CD4-positive, alpha-beta memory T cell (primary cell): ENCODE measurements around the gene RASA3. TPM values are rescaled to one million over a fixed set of nuclear protein-coding genes. Genes with fewer than 3 reads are reported as not detected.

Experiments used
- CTCF ChIA-PET: fragments of 350-600 bp; sonication (Branson Sonifier 250); formaldehyde crosslinking; loops from one replicate; lab custom pipeline; 2021; ENCODE audit warnings: inconsistent platforms; ENCODE audit not compliant: partially characterized antibody; lab: Charles Lee
- POLR2A ChIA-PET: fragments of 350-600 bp; sonication (Branson Sonifier 250); formaldehyde crosslinking; loops from one replicate; lab custom pipeline; 2021; ENCODE audit not compliant: partially characterized antibody; lab: Charles Lee
- DNase-seq, 5 donors: peaks; one replicate each; pipeline versions ENCODE4 v3.0.0 to v3.0.0-alpha.2; 2020 to 2022; ENCODE audit warnings: mixed read lengths in 1 of 5
- H3K27ac ChIP-seq: one replicate; pipeline ENCODE4 v1.7.0; 2013; ENCODE audit warnings: low read depth, low read length
- H3K27me3 ChIP-seq: 2 replicates; pipeline ENCODE4 v1.7.0; 2013; ENCODE audit warnings: mild to moderate bottlenecking, low read length, moderate library complexity; ENCODE audit not compliant: insufficient read depth
- H3K36me3 ChIP-seq: 2 replicates; pipeline ENCODE4 v1.7.0; 2013; ENCODE audit warnings: mild to moderate bottlenecking, low read length, moderate library complexity; ENCODE audit not compliant: insufficient read depth
- H3K4me1 ChIP-seq: 2 replicates; pipeline ENCODE4 v1.7.0; 2013; ENCODE audit warnings: mild to moderate bottlenecking, low read length, moderate library complexity; ENCODE audit not compliant: insufficient read depth
- H3K4me3 ChIP-seq, 2 donors: one replicate each; pipeline ENCODE4 v1.7.0; 2013; ENCODE audit warnings: low read length in 2 of 2, mild to moderate bottlenecking in 1 of 2
- H3K9me3 ChIP-seq, 2 donors: one replicate each; pipeline ENCODE4 v1.7.0; 2013; ENCODE audit warnings: low read length in 2 of 2, control low read depth in 1 of 2; ENCODE audit not compliant: control insufficient read depth in 1 of 2
- H3K27ac Mint-ChIP-seq, 7 donors: one replicate each; pipeline ENCODE4 v1.8.0; 2020 to 2021; ENCODE audit warnings: mixed read lengths in 7 of 7, mild to moderate bottlenecking in 6 of 7, inconsistent platforms in 3 of 7, moderate library complexity in 3 of 7
- H3K27me3 Mint-ChIP-seq, 2 donors: one replicate each; pipeline ENCODE4 v1.8.0; 2020 to 2021; ENCODE audit warnings: mixed read lengths in 2 of 2
- H3K36me3 Mint-ChIP-seq, 2 donors: one replicate each; pipeline ENCODE4 v1.8.0; 2020 to 2021; ENCODE audit warnings: mixed read lengths in 2 of 2, inconsistent platforms in 1 of 2, mild to moderate bottlenecking in 1 of 2
- H3K4me1 Mint-ChIP-seq, 4 donors: one replicate each; pipeline ENCODE4 v1.8.0; 2020 to 2021; ENCODE audit warnings: mixed read lengths in 4 of 4, mild to moderate bottlenecking in 1 of 4
- H3K4me3 Mint-ChIP-seq, 8 donors: one replicate each; pipeline ENCODE4 v1.8.0; 2020 to 2021; ENCODE audit warnings: mixed read lengths in 8 of 8, mild to moderate bottlenecking in 7 of 8, moderate library complexity in 6 of 8, inconsistent platforms in 3 of 8
- H3K9me3 Mint-ChIP-seq, 8 donors: one replicate each; pipeline ENCODE4 v1.8.0; 2020 to 2021; ENCODE audit warnings: mixed read lengths in 8 of 8, mild to moderate bottlenecking in 5 of 8, inconsistent platforms in 3 of 8, moderate library complexity in 1 of 8
- intact Hi-C: fragments of 100-400 bp; cut with micrococcal nuclease; formaldehyde crosslinking; loops from one replicate; pipeline ENCODE4 v1.15.1; 2023
- polyA plus RNA-seq, 2 donors: library from polyadenylated mRNA; unstranded; fragments of 300-500 nt; fragmentation: Illumina TruSeq; gene quantifications; one replicate each; pipeline ENCODE4 v1.2.3, GENCODE V29; 2021
- total RNA-seq, 2 experiments: library from RNA; stranded (reverse); gene quantifications; one replicate each; pipeline ENCODE4 v1.2.3, GENCODE V29; 2021

Gene RASA3
- total and polyA plus RNA-seq, 4 experiments from 2014 or later, result 65.5 to 174 (median 156) TPM

DNA sequence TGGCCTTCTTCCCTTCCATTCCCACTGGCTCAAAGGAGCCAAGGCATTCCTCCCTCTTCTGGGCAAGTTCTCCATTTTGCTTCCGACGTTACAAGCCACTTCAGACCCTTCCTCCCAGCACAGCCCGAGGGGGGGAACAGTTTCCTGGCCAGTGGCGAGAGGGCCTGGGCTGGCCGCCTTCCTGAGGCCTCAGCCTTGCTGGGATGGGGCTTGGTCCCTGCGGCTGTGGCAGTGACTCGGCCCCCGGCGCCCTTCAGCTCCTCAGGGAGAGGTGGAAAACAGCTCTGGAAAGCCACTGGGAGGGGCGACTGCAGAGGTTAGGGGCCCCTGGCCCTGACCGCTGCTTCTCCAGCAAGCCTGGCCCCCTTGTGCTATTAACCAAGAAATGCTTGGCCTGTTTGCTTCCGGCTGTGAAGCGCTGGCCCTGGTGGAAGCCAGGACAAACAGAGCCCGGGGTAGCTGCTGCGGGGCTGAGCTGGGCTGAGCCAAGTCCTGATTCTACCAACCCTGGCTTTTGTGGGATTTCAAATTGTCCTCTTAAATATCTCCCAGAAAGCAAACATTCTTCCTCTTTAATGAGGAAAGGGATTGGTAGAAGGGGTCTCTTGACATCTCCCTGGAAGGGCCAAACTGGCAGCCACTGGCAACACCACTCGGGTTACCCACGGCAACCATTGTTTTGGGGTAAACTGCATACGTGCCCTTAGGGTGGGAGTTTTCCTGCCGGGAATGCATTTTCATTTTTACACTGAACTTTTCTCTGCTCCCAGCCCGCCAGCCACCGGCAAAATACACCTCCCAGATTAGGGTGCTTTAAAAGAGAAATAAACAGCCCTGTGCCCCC is 197.2 kb downstream of the RASA3 start:
- peaks cover 10% of the 10 kb centered on the region for H3K4me1 ChIP-seq
- H3K27me3 Mint-ChIP-seq, result peaks cover 0 to 6% of the 10 kb centered on the region in 2 donors
- peak in 1 of 5 donors; percentile 22 for DNase-seq
- peaks cover 2 to 8% (median 7%) of the 10 kb centered on the region in 4 donors for H3K4me1 Mint-ChIP-seq
- no peak overlapping the region for H3K4me3 ChIP-seq
- no peaks in the 10 kb centered on the region for H3K36me3 Mint-ChIP-seq
- peaks cover 0 to 15% (median 3%) of the 10 kb centered on the region in 8 donors for H3K9me3 Mint-ChIP-seq
- no peaks in the 10 kb centered on the region for H3K27me3 ChIP-seq
- peak overlapping the region in 1 of 7 donors; percentile 47 for H3K27ac Mint-ChIP-seq
- H3K9me3 ChIP-seq, result no peaks in the 10 kb centered on the region
- H3K36me3 ChIP-seq, result no peaks in the 10 kb centered on the region
- POLR2A ChIA-PET, result no interaction called here
- intact Hi-C loops, result no loop called here
- H3K4me3 Mint-ChIP-seq, result no peak overlapping the region
- H3K27ac ChIP-seq, result no peak overlapping the region
- CTCF ChIA-PET, result no interaction called here

DNA sequence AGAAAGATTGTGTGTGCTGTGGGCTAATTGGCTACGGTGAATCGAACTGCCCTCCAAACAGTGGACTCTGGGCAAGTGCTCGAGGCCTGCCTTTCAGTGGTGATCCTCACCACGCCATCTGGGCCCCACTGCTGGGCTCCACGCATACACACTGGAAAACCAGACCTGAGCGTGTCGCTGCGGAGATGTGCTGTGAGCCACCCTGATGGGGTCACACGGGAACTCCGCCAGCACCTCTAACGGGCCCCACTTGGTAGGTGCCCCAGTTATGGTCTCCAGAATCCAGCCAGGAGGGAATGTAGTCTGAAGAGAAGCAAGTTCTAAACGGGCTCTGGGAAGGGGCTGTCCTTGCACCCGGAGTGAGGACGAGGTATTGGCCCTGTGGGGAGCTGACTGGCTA is 197.8 kb downstream of the RASA3 start:
- intact Hi-C loops, result no loop called here
- peaks cover 0 to 15% (median 3%) of the 10 kb centered on the region in 8 donors for H3K9me3 Mint-ChIP-seq
- Histone ChIP-seq H3K36me3 (no peaks in the 10 kb centered on the region), H3K27me3 (no peaks in the 10 kb centered on the region), H3K9me3 (no peaks in the 10 kb centered on the region), H3K4me3 (no peak overlapping the region), H3K4me1 (peaks cover 10% of the 10 kb centered on the region), H3K27ac (no peak overlapping the region)
- H3K4me3 Mint-ChIP-seq, result no peak overlapping the region
- no peak overlapping the region for H3K27ac Mint-ChIP-seq
- DNase-seq, result peak in 1 of 5 donors; percentile 33
- ChIA-PET POLR2A (no interaction called here), CTCF (no interaction called here)
- H3K4me1 Mint-ChIP-seq, result peaks cover 2 to 8% (median 7%) of the 10 kb centered on the region in 4 donors
- H3K36me3 Mint-ChIP-seq, result no peaks in the 10 kb centered on the region
- H3K27me3 Mint-ChIP-seq, result peaks cover 0 to 6% of the 10 kb centered on the region in 2 donors

DNA sequence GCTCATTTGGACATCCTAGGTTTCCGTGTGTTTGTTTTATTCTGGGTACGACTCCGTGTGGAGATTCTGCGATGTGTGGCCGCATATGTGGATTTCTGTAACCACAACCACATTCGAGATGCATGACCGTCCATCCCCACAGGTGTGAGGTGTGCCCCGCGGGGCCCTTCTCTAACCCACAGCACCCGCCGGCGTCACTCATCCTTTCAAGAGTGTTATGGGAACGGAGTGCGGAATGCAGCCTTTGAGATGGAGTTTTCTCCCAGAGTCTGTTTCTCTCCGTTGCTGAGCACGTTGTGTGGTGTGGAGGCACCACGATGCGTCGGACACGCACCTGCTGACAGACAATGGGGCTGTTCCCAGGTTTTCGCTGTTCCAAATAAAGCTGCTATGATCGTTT is 198.5 kb downstream of the RASA3 start:
- no peaks in the 10 kb centered on the region for H3K36me3 ChIP-seq
- H3K4me3 ChIP-seq, result no peak overlapping the region
- peaks cover 10% of the 10 kb centered on the region for H3K4me1 ChIP-seq
- CTCF ChIA-PET, result no interaction called here
- no peak overlapping the region for H3K27ac ChIP-seq
- Mint-ChIP-seq H3K9me3 (peaks cover 0 to 15% (median 3%) of the 10 kb centered on the region in 8 donors), H3K27me3 (peaks cover 0 to 8% of the 10 kb centered on the region in 2 donors), H3K27ac (peak overlapping the region in 1 of 7 donors; percentile 25), H3K4me1 (peaks cover 2 to 8% (median 7%) of the 10 kb centered on the region in 4 donors), H3K4me3 (no peak overlapping the region), H3K36me3 (no peaks in the 10 kb centered on the region)
- POLR2A ChIA-PET, result no interaction called here
- no peak for DNase-seq
- intact Hi-C loops, result no loop called here
- H3K9me3 ChIP-seq, result no peaks in the 10 kb centered on the region
- H3K27me3 ChIP-seq, result no peaks in the 10 kb centered on the region

DNA sequence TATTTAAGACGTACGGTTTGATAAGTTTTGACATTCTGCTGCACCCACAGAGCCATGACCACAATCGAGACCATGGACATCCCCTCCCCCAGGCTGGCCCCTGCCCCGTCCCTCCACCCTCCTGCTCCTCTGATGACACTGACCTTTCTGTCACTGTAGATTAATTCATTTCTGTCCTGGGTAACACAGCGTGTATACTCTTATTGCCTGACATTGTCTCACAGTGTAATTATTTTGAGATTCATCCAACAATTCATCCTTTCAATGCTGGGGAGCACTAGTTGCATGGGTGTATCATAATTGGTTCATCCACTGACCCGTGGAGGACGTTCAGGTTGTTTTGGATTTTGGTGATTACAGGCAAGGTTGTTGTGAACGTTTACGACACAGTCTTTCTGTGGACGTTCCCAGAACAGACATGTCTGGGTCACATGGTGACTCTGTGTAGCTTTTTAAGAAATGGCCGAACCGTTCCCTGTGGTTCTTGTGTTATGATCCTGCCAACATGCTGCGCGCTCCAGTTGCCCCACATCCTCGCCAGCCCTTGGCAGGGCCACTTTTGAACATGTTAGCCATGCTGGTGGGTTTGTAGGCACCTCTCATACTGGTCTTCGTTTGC is 200.5 kb downstream of the RASA3 start:
- ChIA-PET CTCF (no interaction called here), POLR2A (interaction anchor here (1.1 kb wide), 1 partner anchor 8 kb away, joined by 4 read pairs; no protein-coding TSS in a partner anchor)
- Mint-ChIP-seq H3K27ac (no peak overlapping the region), H3K36me3 (no peaks in the 10 kb centered on the region), H3K4me1 (peaks cover 2 to 8% (median 7%) of the 10 kb centered on the region in 4 donors), H3K27me3 (peaks cover 0 to 8% of the 10 kb centered on the region in 2 donors), H3K9me3 (peaks cover 0 to 15% (median 3%) of the 10 kb centered on the region in 8 donors), H3K4me3 (peak overlapping the region in 1 of 8 donors; percentile 32)
- no peak overlapping the region for H3K27ac ChIP-seq
- H3K4me1 ChIP-seq, result peaks cover 10% of the 10 kb centered on the region
- intact Hi-C loops, result no loop called here
- no peaks in the 10 kb centered on the region for H3K27me3 ChIP-seq
- no peaks in the 10 kb centered on the region for H3K36me3 ChIP-seq
- H3K9me3 ChIP-seq, result no peaks in the 10 kb centered on the region
- DNase-seq, result no peak
- no peak overlapping the region for H3K4me3 ChIP-seq

DNA sequence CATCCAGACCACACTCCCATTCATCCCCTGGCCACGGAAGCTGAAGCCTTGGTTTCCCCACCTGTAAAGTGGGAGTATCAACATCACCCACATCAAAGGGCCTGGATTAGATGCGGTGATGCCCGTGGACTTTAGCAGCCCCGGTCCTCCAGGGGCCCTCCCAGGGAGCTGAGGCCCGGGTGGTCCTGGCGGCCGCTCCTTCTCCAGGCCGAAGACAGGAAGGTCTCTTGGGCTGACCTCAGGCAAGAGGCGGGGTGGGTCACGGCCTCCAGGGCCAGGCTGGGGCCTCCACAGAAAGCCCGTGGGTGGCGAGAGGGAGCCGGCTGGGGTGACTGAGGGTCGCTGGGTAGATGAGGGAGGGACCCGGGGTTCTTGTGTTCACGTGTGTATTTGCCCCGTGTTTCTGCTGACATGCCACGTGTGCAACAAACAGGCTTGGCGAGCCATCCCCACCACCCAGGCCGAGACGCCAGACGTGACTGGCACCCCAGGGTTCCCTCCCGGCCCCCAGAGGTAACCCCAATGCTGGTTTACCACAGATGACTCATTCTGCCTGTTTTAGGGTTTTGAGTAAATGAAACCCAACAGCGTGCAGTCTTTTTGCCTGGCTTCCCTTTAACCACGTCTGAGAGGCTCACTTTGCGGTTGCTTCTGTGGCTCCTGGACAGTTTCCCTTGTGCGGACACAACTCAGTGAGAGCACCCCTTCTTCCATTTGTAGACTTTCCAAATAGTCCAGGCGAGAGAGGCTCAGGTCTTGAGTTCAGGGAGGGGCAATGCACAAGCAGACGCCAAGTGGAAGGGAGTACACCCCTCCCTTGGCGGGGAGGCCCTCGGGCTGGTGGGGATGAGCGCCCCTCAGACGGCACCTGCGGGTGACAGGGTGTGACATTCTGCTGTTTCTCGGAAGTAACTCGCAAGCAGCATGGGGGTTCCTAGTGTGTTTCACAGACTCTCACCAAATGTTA is 201.5 kb downstream of the RASA3 start:
- Mint-ChIP-seq H3K4me3 (peak overlapping the region in 5 of 8 donors; percentile 13 to 57 (median 21)), H3K27me3 (peaks cover 2 to 8% of the 10 kb centered on the region in 2 donors), H3K9me3 (peaks cover 0 to 15% (median 3%) of the 10 kb centered on the region in 8 donors), H3K36me3 (no peaks in the 10 kb centered on the region), H3K4me1 (peaks cover 2 to 8% (median 7%) of the 10 kb centered on the region in 4 donors), H3K27ac (peak overlapping the region in 3 of 7 donors; percentile 17 to 71 (median 48))
- no peaks in the 10 kb centered on the region for H3K9me3 ChIP-seq
- no peaks in the 10 kb centered on the region for H3K36me3 ChIP-seq
- H3K27me3 ChIP-seq, result no peaks in the 10 kb centered on the region
- ChIA-PET CTCF (no interaction called here), POLR2A (no interaction called here)
- H3K4me3 ChIP-seq, result no peak overlapping the region
- H3K4me1 ChIP-seq, result peaks cover 10% of the 10 kb centered on the region
- DNase-seq, result peak in 4 of 5 donors; percentile 36 to 72 (median 46)
- intact Hi-C loops, result no loop called here
- no peak overlapping the region for H3K27ac ChIP-seq

DNA sequence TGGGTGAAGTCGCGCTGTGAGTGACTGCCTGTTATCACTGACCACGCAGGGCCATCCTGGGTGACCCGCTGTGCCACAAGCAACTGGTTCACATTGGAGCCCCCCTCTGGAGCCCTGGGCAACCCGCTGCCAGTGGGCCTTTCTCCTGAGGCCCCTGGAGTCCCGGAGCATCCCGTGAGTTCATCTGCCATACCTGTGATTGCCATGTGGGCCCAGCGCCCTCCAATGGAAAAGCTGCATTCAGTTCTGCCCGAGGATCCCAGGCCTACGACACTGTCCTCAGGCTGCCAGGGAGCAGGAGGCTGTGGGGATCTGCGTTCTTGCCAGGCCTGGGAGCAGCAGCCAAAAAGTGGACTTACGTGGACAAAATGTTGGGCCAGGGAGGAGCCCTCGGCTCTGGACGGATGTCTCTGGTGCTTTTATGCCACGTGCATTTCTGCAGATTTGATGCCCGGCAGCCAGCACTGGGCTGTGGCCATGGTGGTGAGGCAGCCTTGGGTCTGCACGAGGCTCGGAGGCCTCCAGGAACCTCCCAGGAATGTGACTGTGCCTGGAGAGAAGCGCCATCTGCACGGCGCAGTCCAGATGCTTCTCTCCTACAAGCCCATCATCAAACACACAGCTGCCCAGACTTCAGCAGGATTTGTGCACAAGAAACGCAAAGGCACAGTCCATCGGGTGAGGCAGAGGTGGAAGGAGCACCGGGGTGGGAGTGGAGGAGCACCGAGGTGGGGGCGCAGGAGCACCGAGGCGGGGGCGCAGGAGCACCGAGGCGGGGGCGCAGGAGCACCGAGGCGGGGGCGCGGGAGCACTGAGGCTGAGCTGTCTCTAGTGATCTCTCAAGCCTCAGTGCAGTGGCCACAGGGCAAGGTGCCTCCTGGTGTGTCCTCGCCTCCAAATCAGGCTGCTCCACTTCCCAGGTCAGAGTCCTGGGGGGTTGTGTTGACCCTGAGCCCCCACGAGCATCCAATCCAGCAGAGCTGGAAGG is 202.5 kb downstream of the RASA3 start:
- peak overlapping the region in 1 of 8 donors; percentile 21 for H3K4me3 Mint-ChIP-seq
- H3K4me1 ChIP-seq, result peaks cover 10% of the 10 kb centered on the region
- no peaks in the 10 kb centered on the region for H3K36me3 Mint-ChIP-seq
- H3K27me3 ChIP-seq, result no peaks in the 10 kb centered on the region
- peaks cover 0 to 16% (median 3%) of the 10 kb centered on the region in 8 donors for H3K9me3 Mint-ChIP-seq
- intact Hi-C loops, result no loop called here
- no peak for DNase-seq
- H3K36me3 ChIP-seq, result no peaks in the 10 kb centered on the region
- H3K4me1 Mint-ChIP-seq, result peaks cover 2 to 8% (median 7%) of the 10 kb centered on the region in 4 donors
- no peak overlapping the region for H3K4me3 ChIP-seq
- peak overlapping the region in 1 of 7 donors; percentile 17 for H3K27ac Mint-ChIP-seq
- no peaks in the 10 kb centered on the region for H3K9me3 ChIP-seq
- no peak overlapping the region for H3K27ac ChIP-seq
- ChIA-PET POLR2A (no interaction called here), CTCF (no interaction called here)
- peaks cover 4 to 8% of the 10 kb centered on the region in 2 donors for H3K27me3 Mint-ChIP-seq
